ENCODE data around the gene UBE2QL1.

Gene UBE2QL1

DNA sequence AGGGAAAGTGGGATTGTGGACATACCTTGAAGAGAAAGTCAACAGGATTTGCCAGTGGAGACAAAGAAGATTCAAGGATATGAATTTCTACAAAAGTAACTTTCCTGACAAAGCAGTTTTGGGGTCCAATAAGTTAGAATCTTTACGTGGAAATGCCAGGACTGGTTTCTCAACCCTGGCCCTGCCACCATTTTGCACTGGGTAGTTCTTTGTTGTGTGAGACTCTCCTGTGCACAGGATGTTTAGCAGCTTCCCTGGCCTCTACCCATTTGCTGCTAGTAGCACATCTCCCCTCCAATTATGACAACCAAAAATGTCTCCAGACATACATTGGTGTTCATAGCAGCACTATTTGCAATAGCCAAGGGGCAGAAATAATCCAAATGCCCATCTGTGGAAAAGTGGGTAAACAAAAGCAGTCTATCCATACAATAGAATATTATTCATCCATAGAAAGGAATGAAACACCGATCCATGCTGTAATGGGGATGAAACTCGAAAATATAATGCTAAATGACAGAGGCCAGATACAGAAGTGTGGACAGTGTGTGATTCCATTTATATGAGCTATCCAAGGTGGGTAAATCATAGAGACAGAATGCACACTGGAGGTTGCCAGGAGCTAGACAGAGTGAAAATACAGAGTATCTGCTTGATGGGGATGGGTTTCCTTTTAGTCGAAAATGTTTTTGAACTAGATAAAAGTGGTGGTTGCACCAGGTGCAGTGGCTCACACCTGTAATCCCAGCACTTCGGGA lies 92.8 kb downstream of the UBE2QL1 start:
- DNase-seq = no peak

DNA sequence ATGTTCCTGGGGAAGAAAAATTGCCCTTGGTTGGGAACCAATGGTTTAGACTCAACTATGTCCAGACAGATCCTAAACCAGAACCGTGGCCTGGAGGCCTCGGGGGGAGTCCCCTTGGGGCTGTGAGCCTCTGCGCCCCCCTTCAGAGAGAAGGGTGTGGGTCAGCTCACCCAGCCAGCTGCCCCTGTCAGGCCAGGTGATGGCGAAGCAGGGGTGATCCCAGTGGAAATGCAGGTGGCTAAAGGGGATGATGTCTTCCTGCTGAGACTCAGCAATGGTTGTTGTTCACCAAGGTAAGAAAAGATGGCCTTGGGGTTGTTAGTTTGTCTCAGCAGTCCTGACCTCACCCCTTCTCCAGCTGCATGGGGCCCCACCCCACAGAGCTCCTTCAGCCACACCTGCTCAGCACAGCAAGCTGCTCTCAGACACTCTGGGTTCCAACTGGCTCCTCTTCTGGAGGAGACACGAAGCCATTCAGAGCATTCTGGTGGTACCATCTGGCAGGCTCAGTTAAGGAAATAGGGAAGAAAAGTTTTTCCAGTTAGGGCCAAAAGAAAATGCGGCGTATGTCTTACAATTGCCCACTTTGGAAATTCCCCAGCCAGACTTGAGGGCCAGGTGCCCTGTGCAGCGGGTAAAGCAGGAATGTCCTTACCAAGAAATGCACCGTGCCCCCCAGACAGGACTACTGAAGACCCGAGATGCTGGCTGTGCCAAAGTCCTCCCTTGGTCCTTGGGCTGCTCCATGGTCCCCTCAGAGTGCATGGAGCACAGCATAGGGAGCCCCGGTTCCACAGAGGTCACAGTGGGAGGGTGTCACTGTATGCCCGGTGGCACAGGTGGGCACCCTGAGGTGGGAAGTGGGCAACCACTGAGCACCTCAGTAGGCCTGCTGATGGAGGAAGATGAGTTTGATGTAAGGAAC lies 94.0 kb downstream of the UBE2QL1 start:
- no peak for DNase-seq

DNA sequence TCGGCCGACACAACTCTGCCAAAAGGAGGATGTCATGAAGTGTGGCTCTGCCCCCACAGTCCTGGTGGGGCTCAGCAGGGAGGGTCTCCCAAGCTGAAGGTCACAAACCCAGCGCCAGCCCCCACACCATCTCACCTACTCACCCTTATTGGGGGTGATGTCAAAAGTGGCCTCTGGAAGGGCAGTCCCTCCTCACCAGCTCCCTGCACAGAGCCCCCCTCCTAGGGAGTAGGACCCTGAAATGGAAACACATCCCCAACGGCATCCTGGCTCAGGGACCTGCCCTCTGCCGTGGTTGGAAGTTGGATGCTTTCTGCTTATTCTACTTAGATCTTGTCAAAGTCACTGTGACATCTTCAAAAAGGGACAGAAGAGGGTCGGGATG lies 94.7 kb downstream of the UBE2QL1 start:
- DNase-seq = no peak

DNA sequence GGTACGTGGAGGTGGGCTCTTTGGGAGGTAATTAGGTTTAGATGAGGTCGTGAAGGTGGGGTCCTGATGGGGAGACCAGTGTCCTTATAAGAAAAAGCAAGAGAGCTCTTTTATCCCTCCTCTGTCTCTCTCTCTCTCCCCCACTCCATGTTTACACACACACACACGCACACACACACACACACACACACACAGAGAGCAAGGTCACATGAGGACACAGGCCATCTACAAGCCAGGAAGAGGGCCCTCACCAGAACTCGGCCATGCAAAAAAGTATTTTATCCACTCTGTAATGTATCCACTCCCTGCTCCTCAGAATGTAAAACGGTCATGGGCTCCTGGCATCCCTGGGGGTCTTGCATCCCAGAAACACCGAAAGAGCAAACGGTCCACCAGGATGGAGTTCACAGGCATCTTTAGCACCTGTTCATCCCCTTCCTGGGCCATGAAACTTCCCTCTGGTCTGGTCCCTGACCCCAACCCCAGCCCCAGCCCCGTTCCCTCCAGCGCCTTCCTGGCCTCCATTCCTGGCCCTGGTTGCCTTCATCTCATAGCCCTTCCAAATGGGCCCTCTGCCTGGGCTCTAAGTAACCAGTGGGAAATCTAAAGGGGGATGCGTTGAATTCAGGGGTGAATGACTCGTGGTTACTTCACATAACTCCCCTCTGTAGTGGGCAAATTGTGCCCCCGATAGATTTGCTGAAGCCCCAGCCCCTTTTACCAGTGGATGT lies 95.3 kb downstream of the UBE2QL1 start:
- no peak for DNase-seq
